GM19328 (cell line): Measurements from ENCODE around the gene TAF1.
"Not testable (repeated sequence)": the region's sequence is repeated elsewhere in the genome, so short reads cannot be mapped to it uniquely, and the experiment has no call there.

Experiments used
- ATAC-seq: cut with Tn5 transposase; IDR thresholded peaks from one replicate; pipeline ENCODE4 v1.9.1; 2021; ENCODE audit warnings: mild to moderate bottlenecking, moderate library complexity; ENCODE audit not compliant: unreplicated experiment

Gene TAF1, protein sequence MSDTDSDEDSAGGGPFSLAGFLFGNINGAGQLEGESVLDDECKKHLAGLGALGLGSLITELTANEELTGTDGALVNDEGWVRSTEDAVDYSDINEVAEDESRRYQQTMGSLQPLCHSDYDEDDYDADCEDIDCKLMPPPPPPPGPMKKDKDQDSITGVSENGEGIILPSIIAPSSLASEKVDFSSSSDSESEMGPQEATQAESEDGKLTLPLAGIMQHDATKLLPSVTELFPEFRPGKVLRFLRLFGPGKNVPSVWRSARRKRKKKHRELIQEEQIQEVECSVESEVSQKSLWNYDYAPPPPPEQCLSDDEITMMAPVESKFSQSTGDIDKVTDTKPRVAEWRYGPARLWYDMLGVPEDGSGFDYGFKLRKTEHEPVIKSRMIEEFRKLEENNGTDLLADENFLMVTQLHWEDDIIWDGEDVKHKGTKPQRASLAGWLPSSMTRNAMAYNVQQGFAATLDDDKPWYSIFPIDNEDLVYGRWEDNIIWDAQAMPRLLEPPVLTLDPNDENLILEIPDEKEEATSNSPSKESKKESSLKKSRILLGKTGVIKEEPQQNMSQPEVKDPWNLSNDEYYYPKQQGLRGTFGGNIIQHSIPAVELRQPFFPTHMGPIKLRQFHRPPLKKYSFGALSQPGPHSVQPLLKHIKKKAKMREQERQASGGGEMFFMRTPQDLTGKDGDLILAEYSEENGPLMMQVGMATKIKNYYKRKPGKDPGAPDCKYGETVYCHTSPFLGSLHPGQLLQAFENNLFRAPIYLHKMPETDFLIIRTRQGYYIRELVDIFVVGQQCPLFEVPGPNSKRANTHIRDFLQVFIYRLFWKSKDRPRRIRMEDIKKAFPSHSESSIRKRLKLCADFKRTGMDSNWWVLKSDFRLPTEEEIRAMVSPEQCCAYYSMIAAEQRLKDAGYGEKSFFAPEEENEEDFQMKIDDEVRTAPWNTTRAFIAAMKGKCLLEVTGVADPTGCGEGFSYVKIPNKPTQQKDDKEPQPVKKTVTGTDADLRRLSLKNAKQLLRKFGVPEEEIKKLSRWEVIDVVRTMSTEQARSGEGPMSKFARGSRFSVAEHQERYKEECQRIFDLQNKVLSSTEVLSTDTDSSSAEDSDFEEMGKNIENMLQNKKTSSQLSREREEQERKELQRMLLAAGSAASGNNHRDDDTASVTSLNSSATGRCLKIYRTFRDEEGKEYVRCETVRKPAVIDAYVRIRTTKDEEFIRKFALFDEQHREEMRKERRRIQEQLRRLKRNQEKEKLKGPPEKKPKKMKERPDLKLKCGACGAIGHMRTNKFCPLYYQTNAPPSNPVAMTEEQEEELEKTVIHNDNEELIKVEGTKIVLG (N-terminal part only)

GRCh38 chrX:71365875-71366673, at the start of gene TAF1:
TAF1 (plus strand) TSS chrX:71366357; CDS start chrX:71366375, 18 bp downstream.
- ATAC-seq, result peak; percentile 76

- not testable (repeated sequence) for ATAC-seq
These were observed 49.2 kb upstream of the TAF1 start for GRCh38 chrX:71316959-71317358.

DNA sequence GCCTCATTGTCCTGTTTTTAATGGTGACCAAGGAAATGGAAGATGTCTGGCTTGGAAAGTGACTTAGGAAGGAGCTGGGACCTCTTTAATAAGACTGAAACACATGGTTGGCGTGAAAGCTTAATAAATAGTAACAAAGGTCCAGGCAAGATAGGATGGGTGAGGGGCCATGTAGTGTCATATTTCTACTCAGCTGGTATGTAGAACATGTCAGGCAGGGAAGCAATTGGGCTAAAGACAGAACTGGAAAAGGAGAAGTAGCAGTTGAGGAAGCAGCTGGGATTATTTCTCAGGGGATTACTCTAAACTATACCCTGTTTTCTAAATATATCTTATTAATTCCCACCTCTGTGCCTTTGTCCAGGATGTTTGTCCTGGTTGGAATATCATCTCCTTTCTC, 46.0 kb upstream of the TAF1 start:
- no peak for ATAC-seq

- no peak for ATAC-seq
These were observed 44.4 kb upstream of the TAF1 start for GRCh38 chrX:71321731-71322130.

GRCh38 chrX:71324452-71324851, 41.7 kb upstream of the TAF1 start:
- not testable (repeated sequence) for ATAC-seq

DNA sequence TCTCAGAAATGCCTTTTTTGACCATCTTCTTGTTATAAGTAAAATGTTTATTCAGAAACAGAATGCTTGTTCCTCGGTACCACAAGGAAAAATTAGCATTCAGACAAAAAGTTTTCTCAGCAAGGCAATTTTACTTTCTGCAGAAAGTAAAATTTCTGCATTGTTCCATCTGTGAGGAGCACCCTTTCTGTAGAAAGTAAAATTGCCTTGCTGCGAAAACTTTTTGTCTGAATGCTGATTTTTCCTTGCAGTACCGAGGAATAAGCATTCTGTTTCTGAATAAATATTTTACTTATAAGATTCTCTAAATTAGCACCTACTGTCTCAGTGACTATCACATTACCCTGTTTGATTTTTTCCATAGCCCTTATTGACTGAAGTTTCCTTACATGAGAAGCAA, 39.8 kb upstream of the TAF1 start:
- no peak for ATAC-seq

GRCh38 chrX:71349151-71349665, 16.9 kb upstream of the TAF1 start:
- not testable (repeated sequence) for ATAC-seq

GRCh38 chrX:71349867-71350266, 16.3 kb upstream of the TAF1 start:
- ATAC-seq, result not testable (repeated sequence)

GRCh38 chrX:71352439-71352838, 13.7 kb upstream of the TAF1 start:
- not testable (repeated sequence) for ATAC-seq

GRCh38 chrX:71364221-71364620, 1.9 kb upstream of the TAF1 start:
- no peak for ATAC-seq

DNA sequence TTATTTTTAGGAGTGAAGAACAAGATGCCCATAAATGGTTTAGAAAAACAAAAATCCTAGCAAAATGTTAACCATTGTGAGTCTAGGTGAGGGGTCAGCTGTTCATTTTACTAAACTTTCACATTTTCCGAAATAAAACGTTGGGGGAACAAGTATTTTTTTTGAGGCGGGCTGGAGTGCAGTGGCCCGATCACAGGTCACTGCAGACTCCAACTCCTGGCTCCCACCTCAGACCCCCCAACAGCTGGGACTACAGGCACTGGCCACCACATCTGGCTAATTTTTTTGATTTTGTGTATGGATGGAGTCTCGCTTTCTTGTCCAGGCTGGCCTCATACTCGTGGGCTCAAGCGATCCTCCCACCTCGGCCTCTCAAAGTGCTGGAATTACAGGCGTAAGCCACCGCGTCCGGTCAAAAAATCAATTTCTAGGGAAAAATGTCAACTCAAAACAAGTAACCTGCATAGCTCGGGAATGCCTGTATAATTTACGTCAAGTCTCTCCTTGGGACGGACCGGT, 742 bp upstream of the TAF1 start:
- ATAC-seq, result peak; percentile 3

DNA sequence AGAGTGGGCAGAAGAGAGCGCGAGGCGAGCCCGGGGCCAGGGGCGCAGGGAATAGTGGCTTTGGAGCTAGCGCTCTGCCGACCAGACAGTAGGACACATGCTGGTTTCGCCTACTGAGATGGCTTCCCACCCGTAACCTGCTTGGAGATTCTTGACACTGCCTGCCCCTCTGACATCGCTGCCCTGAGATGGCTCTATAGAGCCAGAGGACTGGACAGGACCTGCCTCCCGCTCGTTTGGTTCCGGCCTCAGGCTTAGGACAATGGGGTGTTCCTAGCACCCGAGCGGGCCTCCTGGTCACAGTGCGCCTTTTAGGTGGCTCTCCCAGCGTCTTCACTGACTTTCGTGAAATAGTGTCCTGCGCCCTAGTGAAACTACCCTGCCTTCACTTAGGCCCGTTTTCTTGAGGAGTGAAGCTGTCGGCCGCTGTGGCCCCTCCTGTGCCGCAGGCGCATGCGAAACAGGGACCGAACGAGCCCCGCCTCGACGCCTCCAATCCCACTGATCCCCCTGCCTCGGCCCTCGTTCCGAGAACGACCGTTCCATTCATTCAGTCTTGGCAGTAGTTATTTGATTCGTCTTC, 608 bp downstream of the TAF1 start:
- ATAC-seq, result no peak

- no peak for ATAC-seq
These were observed 1.2 kb downstream of the TAF1 start for GRCh38 chrX:71367396-71367795.

DNA sequence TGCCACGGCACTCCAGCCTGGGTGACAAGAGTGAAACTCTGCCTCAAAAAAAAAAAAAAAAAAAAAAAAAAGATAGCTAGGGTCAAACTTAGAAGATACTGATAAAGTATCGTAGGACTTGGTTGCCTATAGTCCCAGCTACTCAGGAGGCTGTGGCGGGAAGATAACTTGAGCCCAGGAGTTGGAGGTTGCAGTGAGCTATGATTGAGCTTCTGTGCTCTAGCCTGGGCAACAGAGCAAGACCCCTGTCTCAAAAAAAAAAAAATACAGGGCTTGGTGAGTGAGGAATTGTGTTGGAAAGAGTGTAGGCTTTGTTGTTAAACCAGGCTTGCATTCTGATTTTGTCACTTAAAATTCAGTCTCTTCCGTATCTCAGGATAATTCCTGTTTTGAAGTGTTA, 6.2 kb downstream of the TAF1 start:
- no peak for ATAC-seq

- ATAC-seq, result no peak
These were observed 12.6 kb downstream of the TAF1 start for GRCh38 chrX:71378732-71379131.

GRCh38 chrX:71391725-71392124, 25.6 kb downstream of the TAF1 start:
- not testable (repeated sequence) for ATAC-seq

GRCh38 chrX:71393919-71394318, 27.8 kb downstream of the TAF1 start:
- ATAC-seq, result no peak

DNA sequence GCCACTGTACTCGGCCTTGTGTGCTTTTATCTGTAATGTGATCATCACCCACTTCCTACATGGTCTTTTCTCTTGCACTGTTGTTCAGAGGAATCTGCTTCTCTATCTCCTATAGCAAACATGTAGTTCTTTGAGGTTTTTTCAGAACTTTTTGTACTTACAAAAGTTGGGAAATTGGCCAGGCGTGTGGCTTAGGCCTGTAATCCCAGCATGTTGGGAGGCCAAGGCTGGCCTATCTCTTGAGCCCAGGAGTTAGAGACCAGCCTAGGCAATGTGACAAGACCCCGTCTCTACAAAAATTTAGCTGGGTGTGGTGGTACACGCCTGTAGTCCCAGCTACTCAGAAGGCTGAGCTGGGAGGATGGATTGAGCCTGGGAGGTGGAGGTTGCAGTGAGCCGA, 30.4 kb downstream of the TAF1 start:
- no peak for ATAC-seq

DNA sequence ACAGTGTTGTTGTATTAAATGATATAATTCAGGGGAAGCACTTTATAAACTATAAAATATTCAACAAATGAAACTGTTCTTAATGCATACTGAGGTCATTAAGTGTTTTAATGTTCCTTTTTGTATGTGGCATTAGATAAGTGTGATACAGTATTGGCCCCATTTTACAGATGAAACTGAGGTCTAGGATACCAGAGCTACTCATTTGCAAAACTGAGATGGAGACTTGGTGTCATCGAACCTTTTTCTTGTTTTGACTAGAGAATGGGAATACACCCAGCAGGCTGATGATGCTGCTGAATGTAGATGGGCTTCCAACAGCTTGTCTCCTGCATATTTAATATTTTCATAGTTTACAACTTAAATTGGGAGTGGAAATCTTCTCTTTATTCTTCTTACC, 34.6 kb downstream of the TAF1 start:
- ATAC-seq, result no peak
